ENCODE data around the gene ITGAV.

Gene ITGAV
- 23.2 to 31.0 (median 24.6) reads per million in 3 donors for total RNA-seq

DNA sequence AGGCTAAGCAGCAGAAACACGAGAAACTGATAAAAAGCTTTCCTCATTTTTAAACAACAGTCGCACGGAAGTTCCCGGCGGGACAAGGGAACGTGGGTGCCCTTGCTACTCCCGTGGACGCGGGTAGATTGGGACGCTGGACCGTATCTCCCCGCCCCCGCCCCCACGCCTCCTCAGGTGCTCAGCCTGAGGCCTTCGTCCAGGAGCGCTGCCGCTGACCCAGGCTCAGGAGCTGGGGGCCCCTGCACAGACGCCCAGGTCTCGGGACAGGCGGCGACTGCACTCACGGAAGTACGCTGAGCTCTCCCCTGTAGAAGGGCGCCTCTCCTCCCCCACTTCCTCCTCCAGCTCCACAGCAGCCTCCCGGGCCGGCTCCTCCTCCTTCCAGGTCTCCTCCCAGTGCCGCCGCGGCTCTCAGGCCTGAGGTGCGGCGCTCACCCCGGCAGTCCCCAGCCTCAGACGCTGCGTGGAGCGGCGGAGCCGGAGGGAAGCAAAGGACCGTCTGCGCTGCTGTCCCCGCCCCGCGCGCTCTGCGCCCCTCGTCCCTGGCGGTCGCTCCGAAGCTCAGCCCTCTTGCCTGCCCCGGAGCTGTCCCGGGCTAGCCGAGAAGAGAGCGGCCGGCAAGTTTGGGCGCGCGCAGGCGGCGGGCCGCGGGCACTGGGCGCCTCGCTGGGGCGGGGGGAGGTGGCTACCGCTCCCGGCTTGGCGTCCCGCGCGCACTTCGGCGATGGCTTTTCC is at the start of gene ITGAV:
Gene ITGAV (plus strand): TSS at position 445 of the 738 bp plus-strand sequence. CDS start 283 bp downstream, at position 728.
- peak within 1 kb of the TSS; percentile 65 for H3K27ac ChIP-seq (ENCODE audit: insufficient read depth, low read length, poor library complexity, severe bottlenecking)
- H3K36me3 ChIP-seq (ENCODE audit: control insufficient read depth, insufficient read depth, low read length) = no peaks in the 10 kb centered on the region
- DNase-seq = peak; percentile 68 to 70 (median 70)
- peak within 1 kb of the TSS; percentile 92 for H3K4me3 ChIP-seq (ENCODE audit: insufficient read depth, low read depth, low read length, poor library complexity, severe bottlenecking)
- no peaks in the 10 kb centered on the region for H3K9me3 ChIP-seq (ENCODE audit: control insufficient read depth, low read length)
- peaks cover 5% of the 10 kb centered on the region for H3K4me1 ChIP-seq (ENCODE audit: control insufficient read depth, insufficient read depth, low read length, poor library complexity, severe bottlenecking)
- H3K27me3 ChIP-seq (replicated peaks; ENCODE audit: control insufficient read depth, insufficient read depth, low read length, poor library complexity, severe bottlenecking) = no peaks in the 10 kb centered on the region

GRCh38 chr2:186540941-186541340 is 48.9 kb upstream of the ITGAV start:
- Histone ChIP-seq H3K27ac (ENCODE audit: insufficient read depth, low read length, poor library complexity, severe bottlenecking) (no peak overlapping the region), H3K4me3 (ENCODE audit: insufficient read depth, low read depth, low read length, poor library complexity, severe bottlenecking) (no peak overlapping the region), H3K4me1 (ENCODE audit: control insufficient read depth, insufficient read depth, low read length, poor library complexity, severe bottlenecking) (no peaks in the 10 kb centered on the region), H3K27me3 (replicated peaks; ENCODE audit: control insufficient read depth, insufficient read depth, low read length, poor library complexity, severe bottlenecking) (no peaks in the 10 kb centered on the region), H3K36me3 (ENCODE audit: control insufficient read depth, insufficient read depth, low read length) (no peaks in the 10 kb centered on the region), H3K9me3 (ENCODE audit: control insufficient read depth, low read length) (no peaks in the 10 kb centered on the region)
- DNase-seq = no peak

- DNase-seq = no peak
- Histone ChIP-seq H3K9me3 (ENCODE audit: control insufficient read depth, low read length) (no peaks in the 10 kb centered on the region), H3K4me3 (ENCODE audit: insufficient read depth, low read depth, low read length, poor library complexity, severe bottlenecking) (no peak overlapping the region), H3K27ac (ENCODE audit: insufficient read depth, low read length, poor library complexity, severe bottlenecking) (no peak overlapping the region), H3K27me3 (replicated peaks; ENCODE audit: control insufficient read depth, insufficient read depth, low read length, poor library complexity, severe bottlenecking) (no peaks in the 10 kb centered on the region), H3K4me1 (ENCODE audit: control insufficient read depth, insufficient read depth, low read length, poor library complexity, severe bottlenecking) (no peaks in the 10 kb centered on the region), H3K36me3 (ENCODE audit: control insufficient read depth, insufficient read depth, low read length) (no peaks in the 10 kb centered on the region)
These were observed 47.9 kb upstream of the ITGAV start for GRCh38 chr2:186542002-186542401.

DNA sequence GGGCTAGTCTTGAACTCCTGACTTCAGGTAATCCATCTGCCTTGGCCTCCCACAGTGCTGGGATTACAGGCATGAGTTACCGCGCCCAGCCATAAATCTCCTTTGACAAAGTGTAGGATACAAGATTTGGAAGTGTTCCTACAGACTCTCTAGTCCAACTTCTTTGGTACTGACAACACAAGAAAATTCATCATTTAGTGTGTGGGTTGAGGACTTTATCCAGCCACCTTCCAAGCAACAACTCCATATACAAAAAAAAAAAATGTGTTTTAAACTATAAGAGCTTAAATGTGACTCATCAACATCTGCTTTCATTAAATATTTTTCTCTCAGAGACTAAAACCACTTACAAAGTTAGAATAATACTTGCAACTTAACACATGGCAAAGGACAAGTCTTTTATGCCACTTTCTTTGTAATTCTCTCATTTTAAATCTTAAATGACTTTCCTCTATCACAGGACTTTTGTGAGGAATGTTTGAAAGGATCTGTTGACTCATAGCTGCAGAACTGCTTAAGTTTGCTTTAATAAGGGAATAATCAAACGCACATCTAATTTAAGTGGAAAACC is 46.2 kb upstream of the ITGAV start:
- H3K4me1 ChIP-seq (ENCODE audit: control insufficient read depth, insufficient read depth, low read length, poor library complexity, severe bottlenecking) = no peaks in the 10 kb centered on the region
- no peaks in the 10 kb centered on the region for H3K36me3 ChIP-seq (ENCODE audit: control insufficient read depth, insufficient read depth, low read length)
- H3K27ac ChIP-seq (ENCODE audit: insufficient read depth, low read length, poor library complexity, severe bottlenecking) = no peak overlapping the region
- no peak overlapping the region for H3K4me3 ChIP-seq (ENCODE audit: insufficient read depth, low read depth, low read length, poor library complexity, severe bottlenecking)
- H3K9me3 ChIP-seq (ENCODE audit: control insufficient read depth, low read length) = no peaks in the 10 kb centered on the region
- H3K27me3 ChIP-seq (replicated peaks; ENCODE audit: control insufficient read depth, insufficient read depth, low read length, poor library complexity, severe bottlenecking) = no peaks in the 10 kb centered on the region
- DNase-seq = no peak

DNA sequence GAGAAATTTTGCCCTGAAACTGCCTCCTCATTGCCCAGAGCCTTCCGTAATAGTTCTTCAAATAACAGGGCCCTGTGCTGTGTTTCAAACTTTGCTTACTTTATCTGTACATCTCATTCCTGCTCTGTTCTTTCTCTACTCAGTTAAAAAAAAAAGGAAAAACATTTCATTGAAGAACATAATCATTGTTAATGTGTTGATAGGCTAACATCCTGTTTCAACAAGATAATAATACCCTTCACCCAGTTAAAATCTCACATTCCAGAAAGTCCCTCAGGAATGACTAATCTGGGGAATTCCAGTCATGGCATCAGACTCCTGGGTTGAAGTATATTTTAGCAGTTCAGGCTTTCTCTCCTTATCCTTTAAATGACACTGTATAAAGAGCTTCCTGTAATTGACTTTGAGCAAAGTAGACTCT is 45.6 kb upstream of the ITGAV start:
- H3K4me1 ChIP-seq (ENCODE audit: control insufficient read depth, insufficient read depth, low read length, poor library complexity, severe bottlenecking) = no peaks in the 10 kb centered on the region
- H3K27ac ChIP-seq (ENCODE audit: insufficient read depth, low read length, poor library complexity, severe bottlenecking) = no peak overlapping the region
- no peak overlapping the region for H3K4me3 ChIP-seq (ENCODE audit: insufficient read depth, low read depth, low read length, poor library complexity, severe bottlenecking)
- H3K36me3 ChIP-seq (ENCODE audit: control insufficient read depth, insufficient read depth, low read length) = no peaks in the 10 kb centered on the region
- DNase-seq = no peak
- H3K9me3 ChIP-seq (ENCODE audit: control insufficient read depth, low read length) = no peaks in the 10 kb centered on the region
- H3K27me3 ChIP-seq (replicated peaks; ENCODE audit: control insufficient read depth, insufficient read depth, low read length, poor library complexity, severe bottlenecking) = no peaks in the 10 kb centered on the region

DNA sequence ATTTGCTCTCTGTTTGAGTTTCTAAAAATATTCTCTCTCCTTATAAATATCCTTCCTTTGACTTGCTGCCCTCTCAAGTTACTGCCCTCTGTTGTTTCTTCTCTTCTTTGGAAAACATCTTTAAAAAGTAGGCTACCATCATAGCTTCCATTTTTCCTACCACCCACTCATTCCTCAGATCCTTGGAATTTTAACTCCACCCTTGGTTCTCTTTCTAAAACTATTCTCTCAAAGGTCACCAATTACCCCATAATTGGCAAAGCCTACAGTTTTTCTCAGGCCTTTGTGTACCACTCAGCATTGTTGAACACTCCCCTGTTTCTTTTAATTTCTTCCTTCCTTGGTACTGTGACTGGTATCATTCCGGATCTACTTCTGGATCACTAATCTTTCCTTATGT is 43.0 kb upstream of the ITGAV start:
- DNase-seq = no peak
- Histone ChIP-seq H3K27me3 (replicated peaks; ENCODE audit: control insufficient read depth, insufficient read depth, low read length, poor library complexity, severe bottlenecking) (no peaks in the 10 kb centered on the region), H3K4me1 (ENCODE audit: control insufficient read depth, insufficient read depth, low read length, poor library complexity, severe bottlenecking) (no peaks in the 10 kb centered on the region), H3K27ac (ENCODE audit: insufficient read depth, low read length, poor library complexity, severe bottlenecking) (no peak overlapping the region), H3K9me3 (ENCODE audit: control insufficient read depth, low read length) (no peaks in the 10 kb centered on the region), H3K4me3 (ENCODE audit: insufficient read depth, low read depth, low read length, poor library complexity, severe bottlenecking) (no peak overlapping the region), H3K36me3 (ENCODE audit: control insufficient read depth, insufficient read depth, low read length) (no peaks in the 10 kb centered on the region)

GRCh38 chr2:186551323-186552050 is 38.4 kb upstream of the ITGAV start:
- H3K27ac ChIP-seq (ENCODE audit: insufficient read depth, low read length, poor library complexity, severe bottlenecking) = no peak overlapping the region
- H3K4me3 ChIP-seq (ENCODE audit: insufficient read depth, low read depth, low read length, poor library complexity, severe bottlenecking) = no peak overlapping the region
- no peaks in the 10 kb centered on the region for H3K36me3 ChIP-seq (ENCODE audit: control insufficient read depth, insufficient read depth, low read length)
- H3K27me3 ChIP-seq (replicated peaks; ENCODE audit: control insufficient read depth, insufficient read depth, low read length, poor library complexity, severe bottlenecking) = no peaks in the 10 kb centered on the region
- DNase-seq = no peak
- no peaks in the 10 kb centered on the region for H3K9me3 ChIP-seq (ENCODE audit: control insufficient read depth, low read length)
- H3K4me1 ChIP-seq (ENCODE audit: control insufficient read depth, insufficient read depth, low read length, poor library complexity, severe bottlenecking) = no peaks in the 10 kb centered on the region

GRCh38 chr2:186554429-186554828 is 35.4 kb upstream of the ITGAV start:
- H3K27ac ChIP-seq (ENCODE audit: insufficient read depth, low read length, poor library complexity, severe bottlenecking) = no peak overlapping the region
- no peak for DNase-seq

DNA sequence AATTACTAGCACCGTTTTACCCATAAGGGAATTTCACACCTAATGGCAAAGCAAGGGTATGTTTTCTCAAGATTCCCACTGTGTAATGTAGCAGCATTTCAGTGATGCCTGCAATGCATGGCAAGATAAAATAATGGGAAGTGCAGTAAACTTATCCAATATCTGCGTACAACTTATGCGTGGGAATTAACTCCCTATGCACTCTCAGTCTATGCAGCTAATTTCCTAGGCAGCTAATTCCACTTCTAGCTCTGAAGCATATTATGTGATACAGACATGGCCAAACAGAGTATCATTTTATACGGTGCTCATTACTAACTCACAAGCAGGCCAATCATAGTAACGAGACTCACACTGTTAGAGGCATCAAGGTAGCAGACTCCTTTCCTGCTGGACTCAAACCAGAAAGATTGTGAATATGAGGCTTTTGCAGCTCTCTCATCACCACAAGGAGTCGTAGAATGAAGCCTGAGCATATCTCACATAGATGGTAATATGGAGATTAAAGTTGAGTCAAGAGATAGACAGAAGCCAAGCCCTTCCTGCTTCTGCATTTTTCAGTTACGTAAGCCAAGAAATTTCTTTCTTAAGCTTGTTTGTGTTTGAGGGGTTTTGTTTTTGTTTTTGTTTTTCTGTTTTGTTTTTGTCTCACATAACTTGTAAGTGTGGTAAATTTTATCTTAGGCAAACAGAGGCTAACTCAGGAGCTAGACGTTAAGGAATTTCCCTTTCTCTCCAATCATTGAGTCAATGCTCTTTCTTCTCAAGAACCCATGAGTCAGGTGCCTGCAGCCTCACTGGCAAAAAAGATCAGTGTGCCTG is 34.8 kb upstream of the ITGAV start:
- Histone ChIP-seq H3K27ac (ENCODE audit: insufficient read depth, low read length, poor library complexity, severe bottlenecking) (no peak overlapping the region), H3K4me3 (ENCODE audit: insufficient read depth, low read depth, low read length, poor library complexity, severe bottlenecking) (no peak overlapping the region), H3K4me1 (ENCODE audit: control insufficient read depth, insufficient read depth, low read length, poor library complexity, severe bottlenecking) (no peaks in the 10 kb centered on the region), H3K9me3 (ENCODE audit: control insufficient read depth, low read length) (no peaks in the 10 kb centered on the region), H3K36me3 (ENCODE audit: control insufficient read depth, insufficient read depth, low read length) (no peaks in the 10 kb centered on the region), H3K27me3 (replicated peaks; ENCODE audit: control insufficient read depth, insufficient read depth, low read length, poor library complexity, severe bottlenecking) (no peaks in the 10 kb centered on the region)
- DNase-seq = no peak

More at GRCh38 chr2:186554429-186554828, 35.4 kb upstream of the ITGAV start:
- Histone ChIP-seq H3K9me3 (ENCODE audit: control insufficient read depth, low read length) (no peaks in the 10 kb centered on the region), H3K4me1 (ENCODE audit: control insufficient read depth, insufficient read depth, low read length, poor library complexity, severe bottlenecking) (no peaks in the 10 kb centered on the region), H3K27me3 (replicated peaks; ENCODE audit: control insufficient read depth, insufficient read depth, low read length, poor library complexity, severe bottlenecking) (no peaks in the 10 kb centered on the region), H3K36me3 (ENCODE audit: control insufficient read depth, insufficient read depth, low read length) (no peaks in the 10 kb centered on the region), H3K4me3 (ENCODE audit: insufficient read depth, low read depth, low read length, poor library complexity, severe bottlenecking) (no peak overlapping the region)

Measured in effector memory CD4-positive, alpha-beta T cell (primary cell).